ENCODE data around the gene FAT4. TPM values are rescaled to one million over a fixed set of nuclear protein-coding genes. Genes with fewer than 3 reads are reported as not detected.

Gene FAT4, protein sequence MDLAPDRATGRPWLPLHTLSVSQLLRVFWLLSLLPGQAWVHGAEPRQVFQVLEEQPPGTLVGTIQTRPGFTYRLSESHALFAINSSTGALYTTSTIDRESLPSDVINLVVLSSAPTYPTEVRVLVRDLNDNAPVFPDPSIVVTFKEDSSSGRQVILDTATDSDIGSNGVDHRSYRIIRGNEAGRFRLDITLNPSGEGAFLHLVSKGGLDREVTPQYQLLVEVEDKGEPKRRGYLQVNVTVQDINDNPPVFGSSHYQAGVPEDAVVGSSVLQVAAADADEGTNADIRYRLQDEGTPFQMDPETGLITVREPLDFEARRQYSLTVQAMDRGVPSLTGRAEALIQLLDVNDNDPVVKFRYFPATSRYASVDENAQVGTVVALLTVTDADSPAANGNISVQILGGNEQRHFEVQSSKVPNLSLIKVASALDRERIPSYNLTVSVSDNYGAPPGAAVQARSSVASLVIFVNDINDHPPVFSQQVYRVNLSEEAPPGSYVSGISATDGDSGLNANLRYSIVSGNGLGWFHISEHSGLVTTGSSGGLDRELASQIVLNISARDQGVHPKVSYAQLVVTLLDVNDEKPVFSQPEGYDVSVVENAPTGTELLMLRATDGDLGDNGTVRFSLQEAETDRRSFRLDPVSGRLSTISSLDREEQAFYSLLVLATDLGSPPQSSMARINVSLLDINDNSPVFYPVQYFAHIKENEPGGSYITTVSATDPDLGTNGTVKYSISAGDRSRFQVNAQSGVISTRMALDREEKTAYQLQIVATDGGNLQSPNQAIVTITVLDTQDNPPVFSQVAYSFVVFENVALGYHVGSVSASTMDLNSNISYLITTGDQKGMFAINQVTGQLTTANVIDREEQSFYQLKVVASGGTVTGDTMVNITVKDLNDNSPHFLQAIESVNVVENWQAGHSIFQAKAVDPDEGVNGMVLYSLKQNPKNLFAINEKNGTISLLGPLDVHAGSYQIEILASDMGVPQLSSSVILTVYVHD (N-terminal part only)
- polyA plus RNA-seq = 0.14 and 0.19 TPM in 2 replicates

DNA sequence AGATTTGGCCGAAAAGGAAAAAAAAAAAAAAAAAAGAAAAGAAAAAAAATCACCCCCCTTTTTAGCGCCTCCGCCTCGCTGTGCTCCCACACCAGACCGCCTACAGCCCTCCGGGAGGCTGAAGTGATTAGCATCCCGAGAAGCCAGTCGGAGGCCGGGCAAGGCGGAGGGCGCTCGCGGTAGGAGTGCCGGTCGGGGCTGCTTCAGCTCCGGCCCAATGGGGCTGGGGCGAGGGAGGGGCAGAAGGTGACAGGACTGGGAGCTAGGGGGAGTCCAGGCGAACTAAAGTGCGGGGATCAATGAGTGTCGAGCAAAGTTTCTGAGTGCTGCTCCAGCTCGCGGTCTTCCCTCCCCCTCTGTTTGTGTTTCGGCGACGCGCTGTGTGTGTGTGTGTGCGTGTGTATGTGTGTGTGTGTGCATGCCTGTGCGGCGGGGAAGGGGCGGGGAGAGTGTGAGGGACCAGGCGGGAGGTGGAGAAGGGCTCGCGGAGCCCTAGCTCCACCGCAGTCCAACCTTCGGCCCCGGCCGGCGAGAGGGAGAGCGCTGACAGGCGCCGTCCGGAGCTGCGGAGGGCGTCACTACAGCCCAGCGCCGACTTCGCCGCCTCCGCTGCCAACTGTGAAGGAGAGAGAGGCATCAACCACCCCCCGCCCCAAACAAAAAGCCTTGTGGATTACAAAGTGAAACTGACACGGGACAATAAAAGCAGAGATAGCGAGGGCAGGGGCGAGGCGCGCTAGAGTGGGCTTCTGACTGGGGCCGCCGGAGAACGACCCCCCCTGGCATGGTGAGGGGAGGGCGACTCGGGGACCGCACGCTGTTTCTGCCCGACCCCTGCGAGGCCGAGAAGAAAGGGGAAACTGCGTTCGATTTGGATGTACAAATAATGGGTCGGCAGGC, at the start of gene FAT4:
Gene FAT4 (plus strand): TSS at position 280 of the 900 bp plus-strand sequence. CDS start 1,457 bp downstream, outside the sequence.

